Measurements from ENCODE around the gene SLC22A1.

The SLC22A1 gene

GRCh38 chr6:160170018-160170680 is 48.5 kb downstream of the SLC22A1 start:
- DNase-seq (ENCODE audit: low read depth, low spot score) = no peak

GRCh38 chr6:160172704-160173103 is 51.1 kb downstream of the SLC22A1 start:
- no peak for DNase-seq (ENCODE audit: low read depth, low spot score)

GRCh38 chr6:160173806-160174527 is 52.4 kb downstream of the SLC22A1 start:
- no peak for DNase-seq (ENCODE audit: low read depth, low spot score)

GRCh38 chr6:160174681-160175080 is 53.1 kb downstream of the SLC22A1 start:
- DNase-seq (ENCODE audit: low read depth, low spot score) = no peak

- DNase-seq (ENCODE audit: low read depth, low spot score) = no peak
Observed at GRCh38 chr6:160177220-160177619, 55.6 kb downstream of the SLC22A1 start.

- DNase-seq (ENCODE audit: low read depth, low spot score) = no peak
Observed at GRCh38 chr6:160178271-160178670, 56.7 kb downstream of the SLC22A1 start.

- no peak for DNase-seq (ENCODE audit: low read depth, low spot score)
Observed at GRCh38 chr6:160180706-160181105, 59.1 kb downstream of the SLC22A1 start.

- no peak for DNase-seq (ENCODE audit: low read depth, low spot score)
Observed at GRCh38 chr6:160188773-160189172, 67.2 kb downstream of the SLC22A1 start.

GRCh38 chr6:160190081-160190480 is 68.5 kb downstream of the SLC22A1 start:
- no peak for DNase-seq (ENCODE audit: low read depth, low spot score)

- DNase-seq (ENCODE audit: low read depth, low spot score) = no peak
Observed at GRCh38 chr6:160190973-160191372, 69.4 kb downstream of the SLC22A1 start.

GRCh38 chr6:160192840-160193239 is 71.2 kb downstream of the SLC22A1 start:
- DNase-seq (ENCODE audit: low read depth, low spot score) = no peak

GRCh38 chr6:160194808-160195207 is 73.2 kb downstream of the SLC22A1 start:
- DNase-seq (ENCODE audit: low read depth, low spot score) = no peak

- no peak for DNase-seq (ENCODE audit: low read depth, low spot score)
Observed at GRCh38 chr6:160197662-160198061, 76.0 kb downstream of the SLC22A1 start.

- no peak for DNase-seq (ENCODE audit: low read depth, low spot score)
Observed at GRCh38 chr6:160198606-160199211, 77.1 kb downstream of the SLC22A1 start.

- no peak for DNase-seq (ENCODE audit: low read depth, low spot score)
Observed at GRCh38 chr6:160201061-160201460, 79.4 kb downstream of the SLC22A1 start.

GRCh38 chr6:160202411-160202810 is 80.8 kb downstream of the SLC22A1 start:
- DNase-seq (ENCODE audit: low read depth, low spot score) = no peak

- DNase-seq (ENCODE audit: low read depth, low spot score) = no peak
Observed at GRCh38 chr6:160203076-160203475, 81.5 kb downstream of the SLC22A1 start.

- DNase-seq (ENCODE audit: low read depth, low spot score) = no peak
Observed at GRCh38 chr6:160203522-160203921, 81.9 kb downstream of the SLC22A1 start.

- no peak for DNase-seq (ENCODE audit: low read depth, low spot score)
Observed at GRCh38 chr6:160203953-160204352, 82.3 kb downstream of the SLC22A1 start.

- no peak for DNase-seq (ENCODE audit: low read depth, low spot score)
Observed at GRCh38 chr6:160204710-160205109, 83.1 kb downstream of the SLC22A1 start.

- no peak for DNase-seq (ENCODE audit: low read depth, low spot score)
Observed at GRCh38 chr6:160207618-160208017, 86.0 kb downstream of the SLC22A1 start.

All from smooth muscle cell of the brain vasculature (primary cell).